K562 (cell line): Measurements from ENCODE around the gene MALRD1. TPM values are rescaled to one million over a fixed set of nuclear protein-coding genes. Genes with fewer than 3 reads are reported as not detected.

Experiments
- ATAC-seq: fragments of 200-7000 bp; cut with Tn5 transposase; 3 replicates; pipeline ENCODE4 v1.9.1; 2020; ENCODE audit warnings: moderate library complexity
- BruUV-seq: library from RNA; stranded (reverse); fragments of 400-500 nt; replicated peaks from 2 replicates; lab custom pipeline; 2021; lab: Mats Ljungman, UMichigan
- CTCF ChIA-PET: fragments of 300-600 bp; formaldehyde crosslinking; extraction: SDS; loops from one replicate; lab custom pipeline; 2021; ENCODE audit warnings: low intra/inter-chr PET ratio; lab: Yijun Ruan, JAX
- POLR2A ChIA-PET: fragments of 300-600, 350-650 bp; sonication (Branson Sonifier 250); formaldehyde crosslinking; extraction: SDS; loops from one replicate; lab custom pipeline; 2021; ENCODE audit warnings: antibody characterized with exemption, inconsistent platforms; lab: Yijun Ruan, JAX
- DNase-seq, 4 experiments: peaks; one replicate each; pipeline versions ENCODE4 v3.0.0 to v3.0.0-alpha.2; 2011 to 2018; ENCODE audit warnings: low spot score in 3 of 4, mixed read lengths in 3 of 4; ENCODE audit errors: extremely low read depth in 1 of 4
- FAIRE-seq: peaks from 2 replicates; lab custom pipeline; 2011; peaks lifted over from hg19 to GRCh38; lab: Jason Lieb, UNC
- H2AFZ ChIP-seq: 2 replicates; pipeline ENCODE4 v1.6.0; 2011; ENCODE audit warnings: low read depth, low read length, control low read depth, inconsistent platforms
- H3K27ac ChIP-seq: fragments of 200-600 bp; 3 replicates; pipeline ENCODE4 v1.8.0; 2011; ENCODE audit warnings: low read depth, mild to moderate bottlenecking, control low read depth, inconsistent platforms, low read length, moderate library complexity, mixed read lengths; ENCODE audit errors: extremely low read depth
- H3K27me3 ChIP-seq, 2 experiments: fragments of 300-600 bp in 1 of 2; 2 replicates in 1 of 2; 3 replicates in 1 of 2; pipeline versions ENCODE4 v1.6.0 to v1.8.0; 2011; ENCODE audit warnings: inconsistent platforms in 2 of 2, low read length in 2 of 2, mild to moderate bottlenecking in 1 of 2, mixed read lengths in 1 of 2, moderate library complexity in 1 of 2; ENCODE audit not compliant: control insufficient read depth in 2 of 2, insufficient read depth in 2 of 2
- H3K36me3 ChIP-seq: fragments of 300-600 bp; 3 replicates; pipeline ENCODE4 v1.8.0; 2011; ENCODE audit warnings: mild to moderate bottlenecking, low read length, inconsistent platforms; ENCODE audit not compliant: control insufficient read depth, insufficient read depth
- H3K4me1 ChIP-seq, 2 experiments: fragments of 200-600 bp in 1 of 2; replicated peaks in 1 of 2; 2 replicates in 1 of 2; 3 replicates in 1 of 2; pipeline versions ENCODE4 v1.5.1 to v1.8.0; 2011; ENCODE audit warnings: inconsistent platforms in 2 of 2, low read length in 2 of 2, mild to moderate bottlenecking in 1 of 2, mixed read lengths in 1 of 2, moderate library complexity in 1 of 2; ENCODE audit not compliant: control insufficient read depth in 2 of 2, insufficient read depth in 2 of 2
- H3K4me2 ChIP-seq: 2 replicates; pipeline ENCODE4 v1.6.1; 2011; ENCODE audit warnings: low read length, control low read depth, inconsistent platforms, mixed read lengths; ENCODE audit not compliant: insufficient read depth
- H3K4me3 ChIP-seq: fragments of 200-600 bp; sonication (generic), shearing (Covaris generic); 2 replicates; pipeline ENCODE4 v1.5.1; 2016; ENCODE audit warnings: control low read depth, inconsistent platforms
- H3K79me2 ChIP-seq: fragments of 200-600 bp; 3 replicates; pipeline ENCODE4 v1.8.0; 2011; ENCODE audit warnings: low read length, inconsistent platforms; ENCODE audit not compliant: control insufficient read depth, insufficient read depth
- H3K9ac ChIP-seq, 2 experiments: 2 replicates each; pipeline versions ENCODE4 v1.6.0 to v1.6.1; 2011; ENCODE audit warnings: low read depth in 2 of 2, low read length in 2 of 2, control low read depth in 1 of 2, inconsistent platforms in 1 of 2, mild to moderate bottlenecking in 1 of 2, mixed read lengths in 1 of 2; ENCODE audit not compliant: insufficient read depth in 1 of 2
- H3K9me1 ChIP-seq: one replicate; pipeline ENCODE4 v1.6.0; 2011; ENCODE audit warnings: inconsistent platforms, mild to moderate bottlenecking, low read length, moderate library complexity; ENCODE audit not compliant: control insufficient read depth, insufficient read depth
- H3K9me3 ChIP-seq: replicated peaks from 2 replicates; pipeline ENCODE4 v1.5.1; 2011; ENCODE audit warnings: low read depth, low read length, inconsistent platforms; ENCODE audit not compliant: control insufficient read depth, insufficient read depth
- H4K20me1 ChIP-seq: replicated peaks from 2 replicates; pipeline ENCODE4 v1.6.1; 2011; ENCODE audit warnings: low read length, inconsistent platforms, mixed read lengths; ENCODE audit not compliant: control insufficient read depth, insufficient read depth
- GATA2 ChIP-seq: sonication (generic); formaldehyde crosslinking; IDR thresholded peaks from 2 replicates; pipeline ENCODE4 v1.4.0; 2020; ENCODE audit warnings: mild to moderate bottlenecking, missing genetic modification reagents
- RBM34 ChIP-seq: fragments of 200-400 bp; formaldehyde crosslinking; IDR thresholded peaks from 2 replicates; pipeline ENCODE4 v1.6.1; 2018; ENCODE audit warnings: low read length, borderline replicate concordance; ENCODE audit not compliant: insufficient read depth
- SMAD1 ChIP-seq: fragments of 150-350 bp; IDR thresholded peaks from 2 replicates; pipeline ENCODE4 v1.6.1; 2014; ENCODE audit warnings: low read length, low read depth; ENCODE audit not compliant: partially characterized antibody
- TFE3 ChIP-seq: fragments of 450-650 bp; formaldehyde crosslinking; IDR thresholded peaks from 2 replicates; pipeline ENCODE4 v1.4.0; 2020; ENCODE audit warnings: mild to moderate bottlenecking, mixed read lengths
- ZNF277 ChIP-seq: fragments of 250-450 bp; sonication (Bioruptor Pico); IDR thresholded peaks from 2 replicates; pipeline ENCODE4 v1.8.0; 2022; ENCODE audit warnings: inconsistent platforms, mild to moderate bottlenecking, moderate library complexity, borderline replicate concordance
- WGBS: fragments of 100-300 bp; shearing (Covaris generic); methylation state at CpG from one replicate; pipeline ENCODE4 v1.1.6; 2016; ENCODE audit warnings: low coverage, mixed read lengths; ENCODE audit not compliant: insufficient coverage; ENCODE audit errors: missing lambda C conversion rate; 5-methylcytosine and 5-hydroxymethylcytosine counted together
- in situ Hi-C: fragments of 300-500 bp; cut with MboI; formaldehyde crosslinking; loops from 4 replicates; pipeline ENCODE4 v1.15.0; 2018; ENCODE audit warnings: inconsistent platforms, mixed read lengths
- intact Hi-C: fragments of 100-400 bp; cut with micrococcal nuclease; formaldehyde crosslinking; loops from 2 replicates; pipeline ENCODE4 v1.14.2; 2022
- polyA plus RNA-seq, 8 experiments: library from polyadenylated mRNA; depleted of rRNA in 4 of 8; stranded (reverse) in 5 of 8; unstranded in 3 of 8; fragments of >200 nt; fragmentation: Nextera tagmentation in 2 of 8; fragmentation: Illumina TruSeq in 1 of 8; extraction: Ambion mirVana in 2 of 8; extraction: Trizol in 1 of 8; gene quantifications; 2 replicates each; pipeline versions ENCODE4 v1.2.1 to v1.2.3, GENCODE V29; 2011 to 2014; ENCODE audit warnings: inconsistent platforms in 1 of 8, missing spikeins in 1 of 8
- total RNA-seq, 7 experiments: library from RNA; depleted of rRNA in 6 of 7; stranded (reverse); fragments of >200 nt in 6 of 7; fragmentation: Illumina TruSeq in 2 of 7; extraction: Trizol in 2 of 7; gene quantifications; 2 replicates each; pipeline versions ENCODE4 v1.2.1 to v1.2.3, GENCODE V29; 2011 to 2021; ENCODE audit warnings: low replicate concordance in 1 of 7

MALRD1 gene
- total and polyA plus RNA-seq, 9 of the 15 experiments (the other 6 are each of a cell fraction or from before 2014, with no cell fraction given), result not detected

- Histone ChIP-seq H3K9ac (no peak overlapping the region), H3K27me3 (no peaks in the 10 kb centered on the region), H4K20me1 (no peaks in the 10 kb centered on the region), H3K4me2 (no peak overlapping the region), H3K4me3 (no peak overlapping the region), H3K79me2 (no peaks in the 10 kb centered on the region), H3K36me3 (no peaks in the 10 kb centered on the region), H2AFZ (no peak overlapping the region), H3K9me1 (no peaks in the 10 kb centered on the region), H3K4me1 (no peaks in the 10 kb centered on the region), H3K27ac (no peak overlapping the region), H3K9me3 (no peaks in the 10 kb centered on the region)
- DNase-seq (no peak), ATAC-seq (no peak), FAIRE-seq (no peak)
- intact Hi-C loops, result no loop called here
- CTCF ChIA-PET, result no interaction called here
- TF ChIP-seq RBM34, result no peak
- TF ChIP-seq ZNF277, result no peak
- TF ChIP-seq GATA2 (CRISPR knock-in tag), result no peak
- TF ChIP-seq SMAD1, result no peak
- TF ChIP-seq TFE3 (CRISPR knock-in tag), result peak; percentile 85
- POLR2A ChIA-PET, result no interaction called here
- in situ Hi-C loops, result no loop called here
- no TSS peak for BruUV-seq
- 0% methylated on average over 3 of the region's 3 CpGs for WGBS
These were observed 640.6 kb downstream of the MALRD1 start for GRCh38 chr10:19689231-19689630.
